A549 (cell line): ENCODE results near the gene CENPU.

Experiments used
- CBX8 ChIP-seq: fragments of 200-600 bp; sonication (generic); IDR thresholded peaks from 2 replicates; pipeline ENCODE4 v1.6.1; 2016
- CEBPB ChIP-seq, 2 experiments: fragments of >200 bp in 1 of 2; sonication (Bioruptor Twin) in 1 of 2; formaldehyde crosslinking in 1 of 2; IDR thresholded peaks; 2 replicates each; pipeline ENCODE4 v1.6.1; 2012 to 2016
- CTCF ChIP-seq: fragments of >200 bp; sonication (Bioruptor Twin); formaldehyde crosslinking; IDR thresholded peaks from 3 replicates; pipeline ENCODE4 v1.5.1; 2016
- GATA3 ChIP-seq: IDR thresholded peaks from 2 replicates; pipeline ENCODE4 v1.6.1; 2012; ENCODE audit warnings: borderline replicate concordance
- KDM5A ChIP-seq: fragments of 200-600 bp; sonication (generic); IDR thresholded peaks from 2 replicates; pipeline ENCODE4 v1.6.1; 2016; ENCODE audit warnings: antibody characterized with exemption, mild to moderate bottlenecking
- MAFK ChIP-seq: fragments of 450-650 bp; IDR thresholded peaks from 2 replicates; pipeline ENCODE4 v1.6.1; 2014; ENCODE audit not compliant: partially characterized antibody
- MAX ChIP-seq: IDR thresholded peaks from 2 replicates; pipeline ENCODE4 v1.6.1; 2012
- POLR2A ChIP-seq: IDR thresholded peaks from 2 replicates; pipeline ENCODE4 v1.6.1; 2012; ENCODE audit warnings: mild to moderate bottlenecking, low read length
- TP53 ChIP-seq: fragments of 250-450 bp; sonication (Bioruptor Pico); IDR thresholded peaks from 2 replicates; pipeline ENCODE4 v1.5.0; 2021; ENCODE audit warnings: mild to moderate bottlenecking, moderate library complexity
- ZNF302 ChIP-seq: fragments of 250-450 bp; sonication (Bioruptor Pico); IDR thresholded peaks from 2 replicates; pipeline ENCODE4 v1.9.0; 2021; ENCODE audit warnings: inconsistent platforms, mild to moderate bottlenecking, moderate library complexity

GRCh38 chr4:184744236-184744635, 10.3 kb upstream of the CENPU start:
- TF ChIP-seq CEBPB (IDR thresholded peaks at IDR 0.05) (no peak), KDM5A (no peak), ZNF302 (CRISPR knock-in tag) (no peak), CTCF (no peak), MAX (no peak), POLR2A (no peak), MAFK (no peak), GATA3 (no peak), TP53 (CRISPR knock-in tag) (no peak), CBX8 (no peak)
